Measurements from ENCODE around the gene TNPO3. TPM values are rescaled to one million over a fixed set of nuclear protein-coding genes. Genes with fewer than 3 reads are reported as not detected.

The TNPO3 gene
- total RNA-seq, 1 experiment from 2014 or later: 59.2 TPM

DNA sequence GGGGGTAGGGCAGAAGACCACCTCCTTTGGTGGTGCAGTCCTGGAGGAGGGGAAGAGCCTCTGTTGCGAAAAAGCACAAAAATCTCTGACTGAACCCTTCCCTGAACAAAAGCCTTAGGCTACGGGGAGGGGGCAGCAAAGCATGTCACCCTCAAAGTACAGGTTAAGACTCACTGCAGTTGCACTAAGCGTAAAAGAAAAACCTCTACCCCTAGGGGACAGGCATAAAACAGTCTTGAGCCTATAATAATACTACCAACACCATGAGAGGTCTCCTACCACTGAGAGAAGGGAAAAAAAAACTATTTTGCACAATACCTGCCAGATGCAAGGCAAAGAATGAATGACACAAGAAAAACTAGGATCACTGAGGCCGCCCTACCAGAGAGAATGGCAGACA lies 17.3 kb downstream of the TNPO3 start:
- Histone ChIP-seq H3K4me1 (replicated peaks; ENCODE audit: insufficient read depth) (no peaks in the 10 kb centered on the region), H2AFZ (no peak overlapping the region), H3K27me3 (ENCODE audit: insufficient read depth, low read depth) (no peaks in the 10 kb centered on the region), H3K9me3 (ENCODE audit: insufficient read depth, low read depth) (no peaks in the 10 kb centered on the region), H3K27ac (no peak overlapping the region), H3K9me2 (ENCODE audit: insufficient read depth) (no peaks in the 10 kb centered on the region), H4K20me1 (ENCODE audit: insufficient read depth) (peaks cover 49% of the 10 kb centered on the region), H3K4me3 (no peak overlapping the region), H3K4me2 (no peak overlapping the region), H3F3A (ENCODE audit: insufficient read depth, low read depth) (no peaks in the 10 kb centered on the region), H3K36me3 (ENCODE audit: low read depth) (peaks cover 20% of the 10 kb centered on the region), H3K79me2 (ENCODE audit: low read depth) (peaks cover 88% of the 10 kb centered on the region)
- CTCF ChIA-PET: no interaction called here
- intact Hi-C loops (cut with micrococcal nuclease; ENCODE audit: unreplicated experiment): no loop called here
- POLR2A ChIA-PET (ENCODE audit: unreplicated experiment): no interaction called here
- no TSS peak for BruUV-seq (replicated peaks)
- TF ChIP-seq EZH2 (IDR thresholded peaks at IDR 0.05; ENCODE audit: low read depth): no peak
- TF ChIP-seq, protein P1, sequence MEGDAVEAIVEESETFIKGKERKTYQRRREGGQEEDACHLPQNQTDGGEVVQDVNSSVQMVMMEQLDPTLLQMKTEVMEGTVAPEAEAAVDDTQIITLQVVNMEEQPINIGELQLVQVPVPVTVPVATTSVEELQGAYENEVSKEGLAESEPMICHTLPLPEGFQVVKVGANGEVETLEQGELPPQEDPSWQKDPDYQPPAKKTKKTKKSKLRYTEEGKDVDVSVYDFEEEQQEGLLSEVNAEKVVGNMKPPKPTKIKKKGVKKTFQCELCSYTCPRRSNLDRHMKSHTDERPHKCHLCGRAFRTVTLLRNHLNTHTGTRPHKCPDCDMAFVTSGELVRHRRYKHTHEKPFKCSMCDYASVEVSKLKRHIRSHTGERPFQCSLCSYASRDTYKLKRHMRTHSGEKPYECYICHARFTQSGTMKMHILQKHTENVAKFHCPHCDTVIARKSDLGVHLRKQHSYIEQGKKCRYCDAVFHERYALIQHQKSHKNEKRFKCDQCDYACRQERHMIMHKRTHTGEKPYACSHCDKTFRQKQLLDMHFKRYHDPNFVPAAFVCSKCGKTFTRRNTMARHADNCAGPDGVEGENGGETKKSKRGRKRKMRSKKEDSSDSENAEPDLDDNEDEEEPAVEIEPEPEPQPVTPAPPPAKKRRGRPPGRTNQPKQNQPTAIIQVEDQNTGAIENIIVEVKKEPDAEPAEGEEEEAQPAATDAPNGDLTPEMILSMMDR (conservative IDR thresholded peaks at IDR 0.05): no peak
- no peak for DNase-seq

DNA sequence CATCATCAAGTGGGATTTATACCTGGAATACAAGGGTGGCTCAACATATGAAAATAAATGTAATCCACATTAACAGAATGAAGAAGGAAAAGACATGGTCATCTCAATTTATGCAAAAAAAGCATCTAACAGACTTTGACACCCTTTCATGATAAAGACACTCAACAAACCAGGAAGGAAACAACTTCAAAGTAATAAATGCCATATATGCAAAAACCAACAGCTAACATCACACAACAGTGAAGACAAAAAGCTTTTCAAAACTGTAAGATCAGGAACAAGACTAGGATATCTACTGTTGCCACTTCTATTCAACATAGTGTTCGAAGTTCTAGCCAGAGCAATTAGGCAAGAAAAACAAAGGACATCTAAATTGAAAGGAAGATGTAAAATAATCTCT lies 22.9 kb downstream of the TNPO3 start:
- TF ChIP-seq EZH2 (IDR thresholded peaks at IDR 0.05; ENCODE audit: low read depth): no peak
- TF ChIP-seq, protein P1 (conservative IDR thresholded peaks at IDR 0.05): no peak
- intact Hi-C loops (cut with micrococcal nuclease; ENCODE audit: unreplicated experiment): no loop called here
- Histone ChIP-seq H3K9me2 (ENCODE audit: insufficient read depth) (no peaks in the 10 kb centered on the region), H3K4me3 (no peak overlapping the region), H3K36me3 (ENCODE audit: low read depth) (peaks cover 21% of the 10 kb centered on the region), H3K4me2 (no peak overlapping the region), H3K27ac (no peak overlapping the region), H3K4me1 (replicated peaks; ENCODE audit: insufficient read depth) (no peaks in the 10 kb centered on the region), H3K27me3 (ENCODE audit: insufficient read depth, low read depth) (no peaks in the 10 kb centered on the region), H3K79me2 (ENCODE audit: low read depth) (peaks cover 89% of the 10 kb centered on the region), H2AFZ (no peak overlapping the region), H3K9me3 (ENCODE audit: insufficient read depth, low read depth) (no peaks in the 10 kb centered on the region), H4K20me1 (ENCODE audit: insufficient read depth) (peaks cover 40% of the 10 kb centered on the region), H3F3A (ENCODE audit: insufficient read depth, low read depth) (no peaks in the 10 kb centered on the region)
- no peak for DNase-seq
- BruUV-seq (replicated peaks): no TSS peak
- CTCF ChIA-PET: no interaction called here
- POLR2A ChIA-PET (ENCODE audit: unreplicated experiment): interaction anchor here (0.9 kb wide), 1 partner anchor 45 kb away, joined by 10 read pairs; no protein-coding TSS in a partner anchor

DNA sequence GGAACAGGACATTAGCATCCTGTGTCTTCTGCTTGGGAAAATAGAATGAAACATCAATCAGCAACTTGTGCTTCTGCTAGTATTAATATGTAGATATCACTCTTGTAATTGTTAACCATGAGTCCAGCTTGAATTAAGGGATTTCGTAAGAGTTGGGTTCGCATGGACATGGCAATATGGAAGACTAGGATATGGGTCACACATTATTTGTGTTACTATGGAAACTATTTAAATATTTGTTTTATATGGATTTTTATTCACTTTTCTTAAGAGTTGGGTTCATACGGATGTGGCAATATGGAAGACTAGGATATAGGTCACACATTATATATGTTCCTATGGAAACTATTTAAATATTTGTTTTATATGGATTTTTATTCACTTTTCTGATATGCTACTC lies 24.5 kb downstream of the TNPO3 start:
- CTCF ChIA-PET: no interaction called here

More for the DNA sequence above, 24.5 kb downstream of the TNPO3 start:
- no peaks in the 10 kb centered on the region for H3K4me1 ChIP-seq (replicated peaks; ENCODE audit: insufficient read depth)
- H3K4me2 ChIP-seq: no peak overlapping the region
- no peaks in the 10 kb centered on the region for H3K27me3 ChIP-seq (ENCODE audit: insufficient read depth, low read depth)
- no peak overlapping the region for H3K27ac ChIP-seq
- H3K9me2 ChIP-seq (ENCODE audit: insufficient read depth): no peaks in the 10 kb centered on the region
- TF ChIP-seq, protein P1 (conservative IDR thresholded peaks at IDR 0.05): no peak
- no peak for TF ChIP-seq EZH2 (IDR thresholded peaks at IDR 0.05; ENCODE audit: low read depth)
- no peaks in the 10 kb centered on the region for H3F3A ChIP-seq (ENCODE audit: insufficient read depth, low read depth)
- intact Hi-C loops (cut with micrococcal nuclease; ENCODE audit: unreplicated experiment): no loop called here
- no TSS peak for BruUV-seq (replicated peaks)
- no peak overlapping the region for H2AFZ ChIP-seq
- H3K36me3 ChIP-seq (ENCODE audit: low read depth): peaks cover 21% of the 10 kb centered on the region
- no peaks in the 10 kb centered on the region for H3K9me3 ChIP-seq (ENCODE audit: insufficient read depth, low read depth)
- no peak overlapping the region for H3K4me3 ChIP-seq
- H3K79me2 ChIP-seq (ENCODE audit: low read depth): peaks cover 91% of the 10 kb centered on the region
- POLR2A ChIA-PET (ENCODE audit: unreplicated experiment): no interaction called here
- peaks cover 39% of the 10 kb centered on the region for H4K20me1 ChIP-seq (ENCODE audit: insufficient read depth)
- no peak for DNase-seq
